Renal pelvis (tissue), 4 donors: ENCODE measurements around the gene DDX3X. TPM values are rescaled to one million over a fixed set of nuclear protein-coding genes. Genes with fewer than 3 reads are reported as not detected.

Experiments
- DNase-seq: peaks from one replicate; pipeline ENCODE4 v3.0.0-alpha.2; 2013
- polyA plus RNA-seq, 3 donors: library from polyadenylated mRNA; unstranded; fragments of 120-200 nt; gene quantifications; one replicate each; pipeline ENCODE4 v1.2.1, GENCODE V29; 2013; ENCODE audit not compliant: insufficient read length in 3 of 3

Gene DDX3X
- polyA plus RNA-seq, 3 donors: 191 to 320 (median 232) TPM

- no peak for DNase-seq
These were observed 16.3 kb upstream of the DDX3X start for GRCh38 chrX:41317477-41318208.

GRCh38 chrX:41320393-41320792 lies 13.6 kb upstream of the DDX3X start:
- no peak for DNase-seq

GRCh38 chrX:41322821-41323603 lies 10.9 kb upstream of the DDX3X start:
- no peak for DNase-seq

- DNase-seq: no peak
These were observed 7.5 kb upstream of the DDX3X start for GRCh38 chrX:41326431-41326830.

- no peak for DNase-seq
These were observed 6.6 kb upstream of the DDX3X start for GRCh38 chrX:41327341-41327740.

GRCh38 chrX:41329101-41329500 lies 4.9 kb upstream of the DDX3X start:
- DNase-seq: no peak

- no peak for DNase-seq
These were observed 2.0 kb upstream of the DDX3X start for GRCh38 chrX:41332005-41332404.

- peak; percentile 30 for DNase-seq
These were observed 1.5 kb upstream of the DDX3X start for GRCh38 chrX:41332408-41333002.

GRCh38 chrX:41333003-41333743 lies 789 bp upstream of the DDX3X start:
- peak; percentile 93 for DNase-seq

GRCh38 chrX:41334363-41335197 lies 618 bp downstream of the DDX3X start:
- DNase-seq: peak; percentile 89

- DNase-seq: no peak
These were observed 1.4 kb downstream of the DDX3X start for GRCh38 chrX:41335198-41335957.

GRCh38 chrX:41335958-41336331 lies 2.0 kb downstream of the DDX3X start:
- DNase-seq: no peak

- DNase-seq: no peak
These were observed 2.5 kb downstream of the DDX3X start for GRCh38 chrX:41336447-41336846.

GRCh38 chrX:41337140-41337539 lies 3.2 kb downstream of the DDX3X start:
- DNase-seq: no peak

- no peak for DNase-seq
These were observed 4.5 kb downstream of the DDX3X start for GRCh38 chrX:41338436-41338835.

- DNase-seq: no peak
These were observed 5.2 kb downstream of the DDX3X start for GRCh38 chrX:41339148-41339547.

GRCh38 chrX:41344053-41344452 lies 10.1 kb downstream of the DDX3X start:
- no peak for DNase-seq

GRCh38 chrX:41347186-41347585 lies 13.2 kb downstream of the DDX3X start:
- no peak for DNase-seq

- DNase-seq: no peak
These were observed 14.6 kb downstream of the DDX3X start for GRCh38 chrX:41348551-41348950.

- no peak for DNase-seq
These were observed 16.4 kb downstream of the DDX3X start for GRCh38 chrX:41350150-41350975.
